ENCODE results near the gene SYT7.
"Not testable (repeated sequence)": the region's sequence is repeated elsewhere in the genome, so short reads cannot be mapped to it uniquely, and the experiment has no call there.

DNA sequence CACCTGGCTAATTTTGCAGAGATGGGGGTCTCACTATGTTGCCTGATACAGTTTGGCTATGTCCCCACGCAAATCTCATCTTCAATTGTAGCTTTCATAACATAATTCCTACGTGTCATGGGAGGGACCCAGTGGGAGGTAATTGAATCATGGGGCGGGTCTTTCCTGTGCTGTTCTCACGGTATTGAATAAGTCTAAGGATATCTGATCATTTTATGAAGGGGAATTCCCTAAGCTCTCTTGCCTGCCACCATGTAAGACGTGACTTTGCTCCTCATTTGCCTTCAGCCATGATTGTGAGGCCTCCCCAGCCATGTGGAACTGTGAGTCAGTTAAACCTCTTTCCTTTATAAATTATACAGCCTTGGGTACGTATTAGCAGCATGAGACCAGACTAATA lies 113.3 kb downstream of the SYT7 start:
- not testable (repeated sequence) for TF ChIP-seq POLR2AphosphoS5, POLR2A, EP300 (IDR thresholded peaks at IDR 0.05)
- TF ChIP-seq, protein P1, sequence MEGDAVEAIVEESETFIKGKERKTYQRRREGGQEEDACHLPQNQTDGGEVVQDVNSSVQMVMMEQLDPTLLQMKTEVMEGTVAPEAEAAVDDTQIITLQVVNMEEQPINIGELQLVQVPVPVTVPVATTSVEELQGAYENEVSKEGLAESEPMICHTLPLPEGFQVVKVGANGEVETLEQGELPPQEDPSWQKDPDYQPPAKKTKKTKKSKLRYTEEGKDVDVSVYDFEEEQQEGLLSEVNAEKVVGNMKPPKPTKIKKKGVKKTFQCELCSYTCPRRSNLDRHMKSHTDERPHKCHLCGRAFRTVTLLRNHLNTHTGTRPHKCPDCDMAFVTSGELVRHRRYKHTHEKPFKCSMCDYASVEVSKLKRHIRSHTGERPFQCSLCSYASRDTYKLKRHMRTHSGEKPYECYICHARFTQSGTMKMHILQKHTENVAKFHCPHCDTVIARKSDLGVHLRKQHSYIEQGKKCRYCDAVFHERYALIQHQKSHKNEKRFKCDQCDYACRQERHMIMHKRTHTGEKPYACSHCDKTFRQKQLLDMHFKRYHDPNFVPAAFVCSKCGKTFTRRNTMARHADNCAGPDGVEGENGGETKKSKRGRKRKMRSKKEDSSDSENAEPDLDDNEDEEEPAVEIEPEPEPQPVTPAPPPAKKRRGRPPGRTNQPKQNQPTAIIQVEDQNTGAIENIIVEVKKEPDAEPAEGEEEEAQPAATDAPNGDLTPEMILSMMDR (IDR thresholded peaks at IDR 0.05), result not testable (repeated sequence)
